NCI-H510A treated with DMSO at 0.1 percent for 48 hours (cell line): ENCODE measurements around the gene SOBP.
A peak's percentile ranks its signal among the peaks of the same experiment; 100 is the strongest.

Experiments used
- DNase-seq: peaks from one replicate; lab custom pipeline; 2025; lab: John Stamatoyannopoulos, UW

Gene SOBP

GRCh38 chr6:107523794-107524193, 33.9 kb downstream of the SOBP start:
- no peak for DNase-seq

- no peak for DNase-seq
Measured at GRCh38 chr6:107524626-107525025, 34.7 kb downstream of the SOBP start.

GRCh38 chr6:107531868-107532267, 42.0 kb downstream of the SOBP start:
- DNase-seq, result no peak

GRCh38 chr6:107532706-107533105, 42.8 kb downstream of the SOBP start:
- no peak for DNase-seq

- DNase-seq, result no peak
Measured at GRCh38 chr6:107533415-107534059, 43.6 kb downstream of the SOBP start.

- no peak for DNase-seq
Measured at GRCh38 chr6:107534571-107535141, 44.7 kb downstream of the SOBP start.

GRCh38 chr6:107535626-107536025, 45.7 kb downstream of the SOBP start:
- DNase-seq, result no peak

GRCh38 chr6:107536180-107536961, 46.5 kb downstream of the SOBP start:
- DNase-seq, result no peak

GRCh38 chr6:107537559-107537958, 47.6 kb downstream of the SOBP start:
- DNase-seq, result no peak

- DNase-seq, result peak; percentile 7
Measured at GRCh38 chr6:107538856-107539387, 49.0 kb downstream of the SOBP start.

GRCh38 chr6:107539409-107539808, 49.5 kb downstream of the SOBP start:
- DNase-seq, result peak; percentile 1

GRCh38 chr6:107539849-107540464, 50.0 kb downstream of the SOBP start:
- DNase-seq, result no peak

GRCh38 chr6:107540465-107540857, 50.5 kb downstream of the SOBP start:
- no peak for DNase-seq

GRCh38 chr6:107542192-107542668, 52.3 kb downstream of the SOBP start:
- DNase-seq, result no peak

- no peak for DNase-seq
Measured at GRCh38 chr6:107543088-107543487, 53.2 kb downstream of the SOBP start.

- no peak for DNase-seq
Measured at GRCh38 chr6:107543567-107543966, 53.6 kb downstream of the SOBP start.

GRCh38 chr6:107545763-107546162, 55.8 kb downstream of the SOBP start:
- DNase-seq, result no peak

- DNase-seq, result no peak
Measured at GRCh38 chr6:107546691-107547450, 57.0 kb downstream of the SOBP start.

GRCh38 chr6:107547451-107547840, 57.5 kb downstream of the SOBP start:
- DNase-seq, result no peak

- no peak for DNase-seq
Measured at GRCh38 chr6:107550241-107550840, 60.4 kb downstream of the SOBP start.

- no peak for DNase-seq
Measured at GRCh38 chr6:107550906-107551305, 61.0 kb downstream of the SOBP start.
